HG02943 (cell line): ENCODE measurements around the gene RBM42.

Experiments used
- ATAC-seq: cut with Tn5 transposase; IDR thresholded peaks from one replicate; pipeline ENCODE4 v1.9.1; 2021; ENCODE audit warnings: mild to moderate bottlenecking, low read depth, moderate library complexity; ENCODE audit not compliant: unreplicated experiment

The RBM42 gene

GRCh38 chr19:35619290-35619923, 9.4 kb upstream of the RBM42 start:
- no peak for ATAC-seq

GRCh38 chr19:35620001-35620400, 8.8 kb upstream of the RBM42 start:
- ATAC-seq: no peak

GRCh38 chr19:35621708-35622107, 7.1 kb upstream of the RBM42 start:
- ATAC-seq: no peak

GRCh38 chr19:35622750-35623149, 6.1 kb upstream of the RBM42 start:
- ATAC-seq: no peak

GRCh38 chr19:35623327-35624010, 5.4 kb upstream of the RBM42 start:
- ATAC-seq: no peak

- ATAC-seq: no peak
Measured at GRCh38 chr19:35628264-35628564, 622 bp upstream of the RBM42 start.

GRCh38 chr19:35629332-35629633, 447 bp downstream of the RBM42 start:
- ATAC-seq: peak; percentile 8

GRCh38 chr19:35633727-35634440, 5.0 kb downstream of the RBM42 start:
- ATAC-seq: no peak

GRCh38 chr19:35636651-35637050, 7.8 kb downstream of the RBM42 start:
- no peak for ATAC-seq

- no peak for ATAC-seq
Measured at GRCh38 chr19:35637165-35637564, 8.3 kb downstream of the RBM42 start.

GRCh38 chr19:35639321-35639639, 10.4 kb downstream of the RBM42 start:
- no peak for ATAC-seq

GRCh38 chr19:35639863-35640262, 11.0 kb downstream of the RBM42 start:
- no peak for ATAC-seq

GRCh38 chr19:35641515-35642151, 12.8 kb downstream of the RBM42 start, which contains the start of gene ETV2:
TSS of gene ETV2 (plus strand) at chr19:35641745. CDS start at chr19:35642461, 716 bp downstream.
- no peak for ATAC-seq

GRCh38 chr19:35642312-35642711, 13.5 kb downstream of the RBM42 start:
- no peak for ATAC-seq

- no peak for ATAC-seq
Measured at GRCh38 chr19:35642798-35643254, 14.0 kb downstream of the RBM42 start.

- peak; percentile 38 for ATAC-seq
Measured at GRCh38 chr19:35643255-35644205, 14.7 kb downstream of the RBM42 start.

- peak; percentile 65 for ATAC-seq
Measured at GRCh38 chr19:35644206-35644986, 15.6 kb downstream of the RBM42 start.

GRCh38 chr19:35644987-35645679, 16.3 kb downstream of the RBM42 start:
- no peak for ATAC-seq
